ENCODE results near the gene TCF12. TPM values are rescaled to one million over a fixed set of nuclear protein-coding genes. Genes with fewer than 3 reads are reported as not detected.
"Not testable (repeated sequence)": the region's sequence is repeated elsewhere in the genome, so short reads cannot be mapped to it uniquely, and the experiment has no call there.

The TCF12 gene
- total RNA-seq, 1 donor from 2014 or later = 207 TPM

- peak overlapping the region; percentile 12 for H3K27ac Mint-ChIP-seq (ENCODE audit: unreplicated experiment)
- no peak for TF ChIP-seq CTCF (conservative IDR thresholded peaks at IDR 0.05)
- no peaks in the 10 kb centered on the region for H3K27me3 Mint-ChIP-seq (ENCODE audit: low read depth)
- no peak overlapping the region for H3K4me3 Mint-ChIP-seq
- H3K36me3 Mint-ChIP-seq (ENCODE audit: low read depth) = peaks cover 21% of the 10 kb centered on the region
- H3K9me3 Mint-ChIP-seq = peaks cover 8% of the 10 kb centered on the region
- peaks cover 7% of the 10 kb centered on the region for H3K4me1 Mint-ChIP-seq
- DNase-seq (ENCODE audit: low read depth, low spot score) = no peak
Measured at GRCh38 chr15:57156210-57156884, 237.9 kb downstream of the TCF12 start.

GRCh38 chr15:57158589-57158988, 240.1 kb downstream of the TCF12 start:
- no peaks in the 10 kb centered on the region for H3K27me3 Mint-ChIP-seq (ENCODE audit: low read depth)
- DNase-seq (ENCODE audit: low read depth, low spot score) = no peak
- TF ChIP-seq CTCF (conservative IDR thresholded peaks at IDR 0.05) = no peak
- H3K9me3 Mint-ChIP-seq = no peaks in the 10 kb centered on the region
- peaks cover 4% of the 10 kb centered on the region for H3K36me3 Mint-ChIP-seq (ENCODE audit: low read depth)
- H3K4me3 Mint-ChIP-seq = no peak overlapping the region
- H3K27ac Mint-ChIP-seq (ENCODE audit: unreplicated experiment) = no peak overlapping the region
- H3K4me1 Mint-ChIP-seq = peaks cover 7% of the 10 kb centered on the region

- no peak for TF ChIP-seq CTCF (conservative IDR thresholded peaks at IDR 0.05)
- H3K27ac Mint-ChIP-seq (ENCODE audit: unreplicated experiment) = no peak overlapping the region
Measured at GRCh38 chr15:57158997-57159668, 240.7 kb downstream of the TCF12 start.

GRCh38 chr15:57159767-57160166, 241.3 kb downstream of the TCF12 start:
- Mint-ChIP-seq H3K27me3 (ENCODE audit: low read depth) (no peaks in the 10 kb centered on the region), H3K4me3 (no peak overlapping the region), H3K27ac (ENCODE audit: unreplicated experiment) (no peak overlapping the region), H3K4me1 (peaks cover 7% of the 10 kb centered on the region), H3K9me3 (no peaks in the 10 kb centered on the region), H3K36me3 (ENCODE audit: low read depth) (peaks cover 6% of the 10 kb centered on the region)
- DNase-seq (ENCODE audit: low read depth, low spot score) = no peak
- TF ChIP-seq CTCF (conservative IDR thresholded peaks at IDR 0.05) = no peak

More at GRCh38 chr15:57158997-57159668, 240.7 kb downstream of the TCF12 start:
- Mint-ChIP-seq H3K4me1 (peaks cover 7% of the 10 kb centered on the region), H3K4me3 (no peak overlapping the region), H3K36me3 (ENCODE audit: low read depth) (peaks cover 5% of the 10 kb centered on the region), H3K9me3 (no peaks in the 10 kb centered on the region), H3K27me3 (ENCODE audit: low read depth) (no peaks in the 10 kb centered on the region)
- DNase-seq (ENCODE audit: low read depth, low spot score) = no peak

GRCh38 chr15:57160823-57161560, 242.5 kb downstream of the TCF12 start:
- H3K4me1 Mint-ChIP-seq = peaks cover 7% of the 10 kb centered on the region
- H3K27ac Mint-ChIP-seq (ENCODE audit: unreplicated experiment) = no peak overlapping the region
- H3K9me3 Mint-ChIP-seq = no peaks in the 10 kb centered on the region
- H3K36me3 Mint-ChIP-seq (ENCODE audit: low read depth) = peaks cover 6% of the 10 kb centered on the region
- no peak for TF ChIP-seq CTCF (conservative IDR thresholded peaks at IDR 0.05)
- no peaks in the 10 kb centered on the region for H3K27me3 Mint-ChIP-seq (ENCODE audit: low read depth)
- no peak for DNase-seq (ENCODE audit: low read depth, low spot score)
- no peak overlapping the region for H3K4me3 Mint-ChIP-seq

GRCh38 chr15:57164251-57164650, 245.8 kb downstream of the TCF12 start:
- H3K27me3 Mint-ChIP-seq (ENCODE audit: low read depth); H3K9me3 Mint-ChIP-seq; H3K36me3 Mint-ChIP-seq (ENCODE audit: low read depth); H3K4me1 Mint-ChIP-seq; H3K4me3 Mint-ChIP-seq; DNase-seq (ENCODE audit: low read depth, low spot score): not testable (repeated sequence)
- H3K27ac Mint-ChIP-seq (ENCODE audit: unreplicated experiment) = peak overlapping the region; percentile 58
